GM19193 (cell line): ENCODE results near the gene PGM3.

Source experiments
- POLR2A ChIP-seq: IDR thresholded peaks from 4 replicates; pipeline ENCODE4 v1.6.1; 2011; ENCODE audit not compliant: insufficient read depth, insufficient read length; ENCODE audit errors: extremely low read depth

Gene PGM3

GRCh38 chr6:83190626-83191025 lies 2.4 kb downstream of the PGM3 start:
- TF ChIP-seq POLR2A, result no peak

- TF ChIP-seq POLR2A, result no peak
These were observed 4.6 kb downstream of the PGM3 start for GRCh38 chr6:83188501-83188900.

- no peak for TF ChIP-seq POLR2A
These were observed 8.0 kb downstream of the PGM3 start for GRCh38 chr6:83185096-83185495.

GRCh38 chr6:83183082-83183828 lies 9.8 kb downstream of the PGM3 start:
- TF ChIP-seq POLR2A, result no peak

GRCh38 chr6:83182114-83182513 lies 11.0 kb downstream of the PGM3 start:
- no peak for TF ChIP-seq POLR2A

GRCh38 chr6:83180426-83180950 lies 12.6 kb downstream of the PGM3 start:
- TF ChIP-seq POLR2A, result no peak

- TF ChIP-seq POLR2A, result no peak
These were observed 16.8 kb downstream of the PGM3 start for GRCh38 chr6:83176246-83176645.

- TF ChIP-seq POLR2A, result no peak
These were observed 23.6 kb downstream of the PGM3 start for GRCh38 chr6:83169511-83169910.

- TF ChIP-seq POLR2A, result no peak
These were observed 24.0 kb downstream of the PGM3 start for GRCh38 chr6:83169106-83169505.

- no peak for TF ChIP-seq POLR2A
These were observed 24.5 kb downstream of the PGM3 start for GRCh38 chr6:83168556-83168955.

- TF ChIP-seq POLR2A, result no peak
These were observed 25.3 kb downstream of the PGM3 start for GRCh38 chr6:83167726-83168278.

- TF ChIP-seq POLR2A, result no peak
These were observed 32.9 kb downstream of the PGM3 start for GRCh38 chr6:83160167-83160566.

- no peak for TF ChIP-seq POLR2A
These were observed 37.3 kb downstream of the PGM3 start for GRCh38 chr6:83155794-83156193.

GRCh38 chr6:83153883-83154521 lies 39.1 kb downstream of the PGM3 start:
- no peak for TF ChIP-seq POLR2A

GRCh38 chr6:83152913-83153312 lies 40.2 kb downstream of the PGM3 start:
- no peak for TF ChIP-seq POLR2A

- TF ChIP-seq POLR2A, result no peak
These were observed 42.0 kb downstream of the PGM3 start for GRCh38 chr6:83151114-83151513.
